WTC11 (cell line): ENCODE results near the gene BBS2.

Experiments used
- CREB1 ChIP-seq: sonication (generic); formaldehyde crosslinking; IDR thresholded peaks from 2 replicates; pipeline ENCODE4 v1.8.0; 2023; ENCODE audit warnings: mild to moderate bottlenecking, missing genetic modification reagents
- FOXJ3 ChIP-seq: sonication (generic); formaldehyde crosslinking; IDR thresholded peaks from 2 replicates; pipeline ENCODE4 v1.9.0; 2021; ENCODE audit warnings: missing genetic modification reagents, mild to moderate bottlenecking, borderline replicate concordance
- NFYB ChIP-seq: sonication (generic); formaldehyde crosslinking; conservative IDR thresholded peaks from 2 replicates; pipeline ENCODE4 v1.8.0; 2022; ENCODE audit warnings: low read depth, missing genetic modification reagents
- SMAD4 ChIP-seq: sonication (generic); formaldehyde crosslinking; IDR thresholded peaks from 2 replicates; pipeline ENCODE4 v1.8.0; 2022; ENCODE audit warnings: mild to moderate bottlenecking, missing genetic modification reagents
- TCF7 ChIP-seq: sonication (generic); formaldehyde crosslinking; IDR thresholded peaks from 2 replicates; pipeline ENCODE4 v1.8.0; 2022; ENCODE audit warnings: mild to moderate bottlenecking, low read depth, missing genetic modification reagents, moderate library complexity
- ZNF138 ChIP-seq: sonication (generic); formaldehyde crosslinking; conservative IDR thresholded peaks from 2 replicates; pipeline ENCODE4 v1.8.1; 2022; ENCODE audit warnings: mild to moderate bottlenecking, moderate library complexity, missing genetic modification reagents
- ZNF219 ChIP-seq: sonication (generic); formaldehyde crosslinking; IDR thresholded peaks from 2 replicates; pipeline ENCODE4 v1.8.0; 2023; ENCODE audit warnings: missing genetic modification reagents, mild to moderate bottlenecking, borderline replicate concordance
- ZNF281 ChIP-seq: sonication (generic); formaldehyde crosslinking; IDR thresholded peaks from 2 replicates; pipeline ENCODE4 v1.8.0; 2023; ENCODE audit warnings: mild to moderate bottlenecking, missing genetic modification reagents
- ZSCAN18 ChIP-seq: fragments of 250-450 bp; sonication (Bioruptor Pico); IDR thresholded peaks from 2 replicates; pipeline ENCODE4 v2.1.2; 2022; ENCODE audit warnings: mild to moderate bottlenecking, moderate library complexity
- TF ChIP-seq, protein P1 (sequence below): fragments of 200-600 bp; IDR thresholded peaks from 2 replicates; pipeline ENCODE4 v1.8.0; 2022; ENCODE audit warnings: antibody characterized with exemption

- TF ChIP-seq, protein P1, sequence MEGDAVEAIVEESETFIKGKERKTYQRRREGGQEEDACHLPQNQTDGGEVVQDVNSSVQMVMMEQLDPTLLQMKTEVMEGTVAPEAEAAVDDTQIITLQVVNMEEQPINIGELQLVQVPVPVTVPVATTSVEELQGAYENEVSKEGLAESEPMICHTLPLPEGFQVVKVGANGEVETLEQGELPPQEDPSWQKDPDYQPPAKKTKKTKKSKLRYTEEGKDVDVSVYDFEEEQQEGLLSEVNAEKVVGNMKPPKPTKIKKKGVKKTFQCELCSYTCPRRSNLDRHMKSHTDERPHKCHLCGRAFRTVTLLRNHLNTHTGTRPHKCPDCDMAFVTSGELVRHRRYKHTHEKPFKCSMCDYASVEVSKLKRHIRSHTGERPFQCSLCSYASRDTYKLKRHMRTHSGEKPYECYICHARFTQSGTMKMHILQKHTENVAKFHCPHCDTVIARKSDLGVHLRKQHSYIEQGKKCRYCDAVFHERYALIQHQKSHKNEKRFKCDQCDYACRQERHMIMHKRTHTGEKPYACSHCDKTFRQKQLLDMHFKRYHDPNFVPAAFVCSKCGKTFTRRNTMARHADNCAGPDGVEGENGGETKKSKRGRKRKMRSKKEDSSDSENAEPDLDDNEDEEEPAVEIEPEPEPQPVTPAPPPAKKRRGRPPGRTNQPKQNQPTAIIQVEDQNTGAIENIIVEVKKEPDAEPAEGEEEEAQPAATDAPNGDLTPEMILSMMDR = no peak
- no peak for TF ChIP-seq CREB1 (CRISPR knock-in tag)
- TF ChIP-seq NFYB (CRISPR knock-in tag) = no peak
- TF ChIP-seq ZNF219 = no peak
- no peak for TF ChIP-seq ZSCAN18 (CRISPR knock-in tag)
- TF ChIP-seq ZNF281 (CRISPR knock-in tag) = no peak
- TF ChIP-seq TCF7 (CRISPR knock-in tag) = no peak
- no peak for TF ChIP-seq FOXJ3 (CRISPR knock-in tag)
- TF ChIP-seq ZNF138 (CRISPR knock-in tag) = no peak
- TF ChIP-seq SMAD4 (CRISPR knock-in tag) = no peak
Measured at GRCh38 chr16:56470666-56471065, 49.2 kb downstream of the BBS2 start.
